AG04449 (cell line): ENCODE data around the gene VPS37D.

ENCODE experiments used
- CTCF ChIA-PET: fragments of 350-600 bp; formaldehyde crosslinking; extraction: SDS; loops from one replicate; lab custom pipeline; 2021; ENCODE audit warnings: antibody characterized with exemption; lab: Yijun Ruan, JAX
- POLR2A ChIA-PET: fragments of 400-600, 350-600 bp; formaldehyde crosslinking; extraction: SDS; loops from one replicate; lab custom pipeline; 2020; ENCODE audit warnings: antibody characterized with exemption, inconsistent platforms; lab: Yijun Ruan, JAX
- DNase-seq: peaks from one replicate; pipeline ENCODE4 v3.0.0-alpha.2; 2010; ENCODE audit warnings: low read depth, low spot score
- H3K4me3 ChIP-seq: 2 replicates; pipeline ENCODE4 v1.5.1; 2011; ENCODE audit warnings: low read depth, mild to moderate bottlenecking, control low read depth, low read length
- TF ChIP-seq, protein P1 (sequence below): IDR thresholded peaks from one replicate; pipeline ENCODE4 v1.5.1; 2011; ENCODE audit warnings: mild to moderate bottlenecking, moderate library complexity, low read length, control low read depth, inconsistent platforms; ENCODE audit not compliant: insufficient read depth; ENCODE audit errors: missing control alignments

VPS37D gene

GRCh38 chr7:73628504-73628903 lies 39.1 kb upstream of the VPS37D start:
- ChIA-PET POLR2A (no interaction called here), CTCF (interaction anchor here (0.7 to 5.0 kb wide), 19 partner anchors 9 to 109 kb away, joined by 3 to 42 read pairs (median 4); partner anchors contain the start of genes STX1A and VPS37D)

GRCh38 chr7:73631558-73631957 lies 36.1 kb upstream of the VPS37D start:
- TF ChIP-seq, protein P1, sequence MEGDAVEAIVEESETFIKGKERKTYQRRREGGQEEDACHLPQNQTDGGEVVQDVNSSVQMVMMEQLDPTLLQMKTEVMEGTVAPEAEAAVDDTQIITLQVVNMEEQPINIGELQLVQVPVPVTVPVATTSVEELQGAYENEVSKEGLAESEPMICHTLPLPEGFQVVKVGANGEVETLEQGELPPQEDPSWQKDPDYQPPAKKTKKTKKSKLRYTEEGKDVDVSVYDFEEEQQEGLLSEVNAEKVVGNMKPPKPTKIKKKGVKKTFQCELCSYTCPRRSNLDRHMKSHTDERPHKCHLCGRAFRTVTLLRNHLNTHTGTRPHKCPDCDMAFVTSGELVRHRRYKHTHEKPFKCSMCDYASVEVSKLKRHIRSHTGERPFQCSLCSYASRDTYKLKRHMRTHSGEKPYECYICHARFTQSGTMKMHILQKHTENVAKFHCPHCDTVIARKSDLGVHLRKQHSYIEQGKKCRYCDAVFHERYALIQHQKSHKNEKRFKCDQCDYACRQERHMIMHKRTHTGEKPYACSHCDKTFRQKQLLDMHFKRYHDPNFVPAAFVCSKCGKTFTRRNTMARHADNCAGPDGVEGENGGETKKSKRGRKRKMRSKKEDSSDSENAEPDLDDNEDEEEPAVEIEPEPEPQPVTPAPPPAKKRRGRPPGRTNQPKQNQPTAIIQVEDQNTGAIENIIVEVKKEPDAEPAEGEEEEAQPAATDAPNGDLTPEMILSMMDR = no peak

More at GRCh38 chr7:73628504-73628903, 39.1 kb upstream of the VPS37D start:
- no peak for DNase-seq
- H3K4me3 ChIP-seq = no peak overlapping the region
- TF ChIP-seq, protein P1 = no peak

DNA sequence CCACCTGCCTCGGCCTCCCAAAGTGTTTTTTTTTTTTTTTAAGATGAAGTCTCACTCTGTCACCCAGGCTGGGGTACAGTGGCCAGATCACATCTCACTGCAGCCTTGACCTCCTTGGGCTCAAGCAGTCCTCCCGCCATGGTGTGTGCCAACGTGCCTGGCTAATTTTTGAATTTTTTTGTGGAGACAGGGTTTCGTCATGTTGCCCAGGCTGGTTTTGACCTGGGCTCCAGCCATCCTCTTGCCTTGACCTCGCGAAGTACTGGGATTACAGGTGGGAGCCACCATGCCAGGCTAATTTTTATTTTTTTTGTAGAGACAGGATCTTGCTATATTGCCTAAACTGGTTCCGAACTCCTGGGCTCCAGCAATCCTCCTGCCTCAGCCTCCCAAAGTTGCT lies 34.3 kb upstream of the VPS37D start:
- CTCF ChIA-PET = interaction anchor here (1.0 kb wide), 1 partner anchor 35 kb away, joined by 4 read pairs; no protein-coding TSS in a partner anchor
- DNase-seq = no peak
- H3K4me3 ChIP-seq = no peak overlapping the region
- POLR2A ChIA-PET = no interaction called here
- TF ChIP-seq, protein P1 = no peak

More at GRCh38 chr7:73631558-73631957, 36.1 kb upstream of the VPS37D start:
- CTCF ChIA-PET = interaction anchor here (0.6 to 5.0 kb wide), 3 partner anchors 25 to 94 kb away, joined by 3 to 42 read pairs (median 5); no protein-coding TSS in a partner anchor
- DNase-seq = no peak
- POLR2A ChIA-PET = no interaction called here
- H3K4me3 ChIP-seq = no peak overlapping the region

- no peak overlapping the region for H3K4me3 ChIP-seq
- TF ChIP-seq, protein P1 = no peak
- POLR2A ChIA-PET = no interaction called here
- DNase-seq = no peak
- CTCF ChIA-PET = no interaction called here
These were observed 33.8 kb upstream of the VPS37D start for GRCh38 chr7:73633844-73634243.

GRCh38 chr7:73635428-73636200 lies 32.0 kb upstream of the VPS37D start:
- CTCF ChIA-PET = interaction anchor here (2.4 to 2.6 kb wide), 2 partner anchors 29 to 33 kb away, joined by 13 to 15 read pairs; partner anchors contain the start of gene VPS37D
- no peak for DNase-seq
- no peak overlapping the region for H3K4me3 ChIP-seq
- TF ChIP-seq, protein P1 = no peak
- POLR2A ChIA-PET = no interaction called here

DNA sequence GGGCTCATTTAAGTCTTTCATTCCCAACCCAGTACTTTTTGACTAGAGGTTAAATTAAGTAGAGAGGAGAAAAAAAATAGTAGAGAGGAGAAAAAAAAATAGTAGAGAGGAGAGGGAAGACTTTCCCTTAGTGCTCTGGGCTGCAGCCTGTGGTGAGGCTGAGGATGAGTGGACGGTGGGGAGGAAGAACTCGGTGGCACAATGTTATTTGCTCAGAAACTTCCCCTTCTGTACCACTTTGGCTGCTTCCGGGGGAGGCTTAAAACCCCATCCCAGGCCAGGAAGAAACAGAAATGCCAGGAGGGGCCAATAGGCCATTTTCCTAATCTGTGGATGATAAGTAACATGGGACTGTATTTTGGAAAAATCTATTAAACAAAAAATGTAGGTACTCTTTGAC lies 28.7 kb upstream of the VPS37D start:
- POLR2A ChIA-PET = no interaction called here
- CTCF ChIA-PET = interaction anchor here (0.8 to 1.2 kb wide), 2 partner anchors 29 to 32 kb away, joined by 3 to 5 read pairs; partner anchors contain the start of gene VPS37D
- no peak overlapping the region for H3K4me3 ChIP-seq
- TF ChIP-seq, protein P1 = no peak
- DNase-seq = no peak
